KOPT-K1 (cell line): ENCODE data around the gene HOXD1.

Experiments used
- H3K27ac ChIP-seq: fragments of 200-600 bp; sonication (generic); 2 replicates; pipeline ENCODE4 v1.5.1; 2016; ENCODE audit warnings: antibody characterized with exemption, mild to moderate bottlenecking, low read depth, low read length; ENCODE audit not compliant: poor library complexity, severe bottlenecking
- H3K36me3 ChIP-seq: fragments of 200-600 bp; sonication (generic); 2 replicates; pipeline ENCODE4 v1.5.1; 2017; ENCODE audit warnings: antibody characterized with exemption, mild to moderate bottlenecking, low read length, moderate library complexity; ENCODE audit not compliant: insufficient read depth
- H3K9me3 ChIP-seq: fragments of 200-600 bp; sonication (generic); 2 replicates; pipeline ENCODE4 v1.5.1; 2017; ENCODE audit warnings: antibody characterized with exemption, low read length, mild to moderate bottlenecking; ENCODE audit not compliant: insufficient read depth, poor library complexity, severe bottlenecking

HOXD1 gene

GRCh38 chr2:176170602-176171305 lies 17.7 kb upstream of the HOXD1 start:
- Histone ChIP-seq H3K9me3 (no peaks in the 10 kb centered on the region), H3K36me3 (no peaks in the 10 kb centered on the region), H3K27ac (no peak overlapping the region)

- no peaks in the 10 kb centered on the region for H3K36me3 ChIP-seq
- no peak overlapping the region for H3K27ac ChIP-seq
- no peaks in the 10 kb centered on the region for H3K9me3 ChIP-seq
Observed at GRCh38 chr2:176171351-176172006, 17.0 kb upstream of the HOXD1 start.

- Histone ChIP-seq H3K9me3 (no peaks in the 10 kb centered on the region), H3K27ac (no peak overlapping the region), H3K36me3 (no peaks in the 10 kb centered on the region)
Observed at GRCh38 chr2:176172007-176172894, 16.2 kb upstream of the HOXD1 start.

GRCh38 chr2:176172895-176173566 lies 15.4 kb upstream of the HOXD1 start:
- Histone ChIP-seq H3K36me3 (no peaks in the 10 kb centered on the region), H3K27ac (no peak overlapping the region), H3K9me3 (peaks cover 3% of the 10 kb centered on the region)

GRCh38 chr2:176173567-176174381 lies 14.7 kb upstream of the HOXD1 start:
- H3K27ac ChIP-seq: no peak overlapping the region
- no peaks in the 10 kb centered on the region for H3K36me3 ChIP-seq
- H3K9me3 ChIP-seq: peaks cover 9% of the 10 kb centered on the region

- Histone ChIP-seq H3K36me3 (no peaks in the 10 kb centered on the region), H3K27ac (no peak overlapping the region), H3K9me3 (peaks cover 9% of the 10 kb centered on the region)
Observed at GRCh38 chr2:176174382-176174823, 14.1 kb upstream of the HOXD1 start.

GRCh38 chr2:176174824-176175708 lies 13.4 kb upstream of the HOXD1 start:
- Histone ChIP-seq H3K9me3 (peaks cover 9% of the 10 kb centered on the region), H3K27ac (no peak overlapping the region)

GRCh38 chr2:176175709-176176607 lies 12.5 kb upstream of the HOXD1 start:
- no peak overlapping the region for H3K27ac ChIP-seq
- peaks cover 9% of the 10 kb centered on the region for H3K9me3 ChIP-seq
- H3K36me3 ChIP-seq: no peaks in the 10 kb centered on the region

More at GRCh38 chr2:176174824-176175708, 13.4 kb upstream of the HOXD1 start:
- no peaks in the 10 kb centered on the region for H3K36me3 ChIP-seq

- no peak overlapping the region for H3K27ac ChIP-seq
- no peaks in the 10 kb centered on the region for H3K36me3 ChIP-seq
- peaks cover 9% of the 10 kb centered on the region for H3K9me3 ChIP-seq
Observed at GRCh38 chr2:176177580-176178037, 10.9 kb upstream of the HOXD1 start.

- no peak overlapping the region for H3K27ac ChIP-seq
- H3K9me3 ChIP-seq: peaks cover 9% of the 10 kb centered on the region
- no peaks in the 10 kb centered on the region for H3K36me3 ChIP-seq
Observed at GRCh38 chr2:176178038-176178756, 10.3 kb upstream of the HOXD1 start.

GRCh38 chr2:176178757-176179295 lies 9.6 kb upstream of the HOXD1 start:
- Histone ChIP-seq H3K9me3 (peaks cover 9% of the 10 kb centered on the region), H3K36me3 (no peaks in the 10 kb centered on the region), H3K27ac (no peak overlapping the region)

GRCh38 chr2:176181551-176181950 lies 6.9 kb upstream of the HOXD1 start:
- peaks cover 9% of the 10 kb centered on the region for H3K9me3 ChIP-seq
- H3K36me3 ChIP-seq: no peaks in the 10 kb centered on the region

More at GRCh38 chr2:176181551-176181950, 6.9 kb upstream of the HOXD1 start:
- no peak overlapping the region for H3K27ac ChIP-seq
